NT2/D1 (cell line): ENCODE measurements around the gene TAOK3.

ENCODE experiments used
- DNase-seq: peaks from one replicate; pipeline ENCODE4 v3.0.0-alpha.2; 2011; ENCODE audit warnings: low read depth, low spot score
- H3K27me3 ChIP-seq: 2 replicates; pipeline ENCODE4 v1.6.0; 2011; ENCODE audit warnings: mild to moderate bottlenecking; ENCODE audit not compliant: insufficient read length, insufficient read depth
- H3K36me3 ChIP-seq: 2 replicates; pipeline ENCODE4 v1.6.1; 2011; ENCODE audit warnings: mild to moderate bottlenecking, low read length, mixed read lengths; ENCODE audit not compliant: insufficient read depth, insufficient read length
- H3K4me1 ChIP-seq: 2 replicates; pipeline ENCODE4 v1.5.1; 2011; ENCODE audit not compliant: insufficient read depth, insufficient read length
- H3K4me3 ChIP-seq: 2 replicates; pipeline ENCODE4 v1.5.1; 2011; ENCODE audit warnings: low read depth; ENCODE audit not compliant: insufficient read length
- H3K9ac ChIP-seq: 2 replicates; pipeline ENCODE4 v1.6.0; 2011; ENCODE audit warnings: low read depth; ENCODE audit not compliant: insufficient read length
- H3K9me3 ChIP-seq: 2 replicates; pipeline ENCODE4 v1.5.1; 2011; ENCODE audit warnings: mild to moderate bottlenecking, low read length; ENCODE audit not compliant: insufficient read depth
- SUZ12 ChIP-seq: IDR thresholded peaks from 2 replicates; pipeline ENCODE4 v1.6.1; 2011; ENCODE audit not compliant: insufficient read length, insufficient read depth; ENCODE audit errors: extremely low read depth
- YY1 ChIP-seq: IDR thresholded peaks from 2 replicates; pipeline ENCODE4 v1.6.1; 2011; ENCODE audit not compliant: insufficient read length, insufficient read depth
- ZNF274 ChIP-seq: IDR thresholded peaks from 2 replicates; pipeline ENCODE4 v1.6.1; 2011; ENCODE audit warnings: mild to moderate bottlenecking, low read depth, low read length

TAOK3 gene

DNA sequence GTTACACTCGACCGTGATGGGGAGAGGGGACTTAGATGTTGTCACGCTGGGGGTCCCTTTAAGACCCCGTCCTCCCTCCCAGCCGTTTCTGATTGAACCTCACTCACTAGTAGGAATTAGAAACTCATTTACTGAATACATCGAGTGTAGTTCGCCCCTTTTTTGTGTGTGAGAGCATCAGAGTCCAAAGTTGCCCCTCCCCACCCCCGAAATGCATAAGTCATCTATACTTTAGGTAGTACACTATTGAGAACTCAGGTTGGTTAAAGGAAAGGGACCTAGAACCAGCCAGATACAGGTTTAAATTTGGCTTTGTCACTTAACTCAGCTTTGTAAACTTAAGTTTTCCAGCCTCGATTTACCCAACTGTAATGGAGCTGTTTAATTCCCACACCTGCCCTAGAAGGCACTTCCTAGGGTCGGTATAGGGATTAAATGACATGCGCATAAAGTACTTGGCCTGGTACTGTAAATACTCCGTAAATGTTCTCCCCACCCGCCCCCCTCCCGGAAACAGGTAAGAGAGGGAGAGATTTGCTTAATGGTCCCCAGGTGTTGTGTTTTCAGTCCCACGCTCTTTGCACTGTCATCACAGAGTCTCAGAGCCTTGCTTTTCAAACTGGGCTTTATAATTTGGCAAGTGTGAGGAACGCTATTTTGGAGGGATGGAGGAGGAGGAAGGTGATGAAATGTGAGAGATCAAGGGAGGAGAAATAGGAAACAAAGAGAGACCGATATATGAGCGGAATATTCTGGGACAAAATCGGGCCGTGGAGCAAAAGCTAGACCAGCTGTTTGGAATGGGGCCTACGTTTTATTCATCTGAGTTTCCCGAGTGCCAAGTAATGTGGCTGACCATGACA is 4.5 kb upstream of the TAOK3 start:
- Histone ChIP-seq H3K4me3 (peak overlapping the region; percentile 97), H3K4me1 (peaks cover 3% of the 10 kb centered on the region), H3K9me3 (no peaks in the 10 kb centered on the region), H3K27me3 (peaks cover 5% of the 10 kb centered on the region), H3K36me3 (peaks cover 33% of the 10 kb centered on the region), H3K9ac (peak overlapping the region; percentile 99)
- no peak for DNase-seq
- TF ChIP-seq SUZ12 (no peak), ZNF274 (no peak), YY1 (no peak)

DNA sequence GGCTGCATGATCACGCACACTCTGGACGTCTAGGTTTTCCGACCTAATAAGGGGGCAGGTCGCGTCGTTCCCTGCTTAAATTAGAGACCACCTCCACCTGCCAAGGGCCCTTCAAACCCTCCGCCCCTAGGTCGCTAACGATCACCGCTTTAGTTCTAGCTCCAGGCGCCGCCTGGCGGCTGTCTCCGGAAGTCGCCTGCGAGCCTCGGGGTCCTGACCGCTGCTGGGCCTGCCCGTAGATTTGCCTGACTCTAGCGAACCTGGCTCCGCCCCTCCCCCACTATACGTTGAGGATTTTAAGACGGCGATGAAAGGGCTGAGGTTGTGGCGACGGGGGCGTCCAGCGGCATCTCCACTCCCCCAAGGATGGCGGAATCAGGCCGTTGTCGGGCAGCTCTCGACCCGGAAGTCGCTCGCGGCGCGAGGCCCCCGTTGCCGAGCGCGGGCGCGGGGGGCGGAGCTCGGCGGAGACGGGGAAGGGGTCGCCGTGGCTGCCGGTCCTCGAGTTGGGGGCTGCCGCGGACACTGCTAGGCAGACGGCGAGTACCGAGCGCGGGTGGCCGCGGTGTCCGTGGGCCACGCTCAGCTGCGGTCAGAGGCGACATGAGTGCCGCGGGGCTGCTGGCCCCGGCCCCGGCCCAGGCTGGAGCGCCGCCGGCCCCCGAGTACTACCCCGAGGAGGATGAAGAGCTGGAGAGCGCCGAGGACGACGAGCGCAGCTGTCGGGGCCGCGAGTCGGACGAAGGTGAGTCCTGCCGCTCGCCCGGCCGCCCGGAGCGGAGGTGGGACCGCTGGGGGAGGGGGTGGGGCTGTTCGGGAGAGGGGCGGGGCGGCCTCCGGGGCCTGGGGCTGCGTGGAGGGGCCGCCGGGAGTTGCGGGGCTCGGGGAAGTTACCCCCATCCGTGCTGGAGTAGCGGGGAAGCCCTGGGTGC is 3.6 kb upstream of the TAOK3 start, which contains the start of gene SUDS3:
Gene SUDS3 (plus strand): TSS at position 467 of the 932 bp plus-strand sequence. CDS start 137 bp downstream, at position 604.
- H3K4me1 ChIP-seq: peaks cover 3% of the 10 kb centered on the region
- no peaks in the 10 kb centered on the region for H3K9me3 ChIP-seq
- peaks cover 13% of the 10 kb centered on the region for H3K27me3 ChIP-seq
- peaks cover 24% of the 10 kb centered on the region for H3K36me3 ChIP-seq
- TF ChIP-seq YY1 (no peak), SUZ12 (no peak), ZNF274 (no peak)
- DNase-seq: peak; percentile 70
- H3K4me3 ChIP-seq: peak within 1 kb of the TSS; percentile 97
- H3K9ac ChIP-seq: peak within 1 kb of the TSS; percentile 99

DNA sequence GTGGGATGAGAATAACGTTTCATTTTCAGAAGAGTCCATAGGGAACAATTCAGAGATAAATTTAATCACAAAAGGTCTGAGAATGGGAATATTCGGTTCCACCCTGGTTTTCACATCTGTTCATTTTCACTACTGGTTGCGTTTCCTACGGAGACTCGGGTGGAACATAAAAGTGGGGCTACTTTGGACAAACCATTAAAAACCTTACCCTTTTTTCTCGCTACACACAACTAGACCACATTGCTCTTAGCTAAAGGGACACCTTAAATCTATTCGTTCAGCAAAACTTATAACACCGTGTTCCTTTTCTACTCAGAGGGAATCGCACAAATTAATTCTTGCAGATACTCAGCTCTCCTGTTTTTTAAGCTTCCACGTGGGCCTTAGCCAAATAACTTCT is 2.6 kb upstream of the TAOK3 start:
- Histone ChIP-seq H3K4me1 (peaks cover 3% of the 10 kb centered on the region), H3K9me3 (no peaks in the 10 kb centered on the region), H3K4me3 (no peak overlapping the region), H3K9ac (no peak overlapping the region), H3K36me3 (peaks cover 16% of the 10 kb centered on the region), H3K27me3 (peaks cover 23% of the 10 kb centered on the region)
- no peak for DNase-seq
- TF ChIP-seq ZNF274 (no peak), SUZ12 (no peak), YY1 (no peak)

DNA sequence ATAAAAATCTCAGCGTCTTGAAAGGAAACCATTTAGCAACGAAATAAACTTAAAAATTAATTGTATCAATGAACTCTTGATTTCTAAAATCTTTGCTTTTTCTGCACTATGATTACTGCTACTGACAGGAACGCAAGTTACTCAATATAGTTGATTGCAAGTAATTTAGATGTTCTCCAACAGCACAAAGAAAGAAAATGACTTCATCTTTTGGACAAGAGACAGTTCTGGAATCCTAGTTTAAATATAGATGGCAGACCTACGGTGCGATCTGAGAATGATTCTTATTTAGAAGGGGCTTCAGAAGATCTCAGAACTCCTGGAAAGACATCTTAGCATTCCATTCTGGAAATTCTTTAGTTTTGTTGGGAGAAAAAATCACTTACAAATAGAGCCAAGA is 2.2 kb upstream of the TAOK3 start:
- H3K9me3 ChIP-seq: no peaks in the 10 kb centered on the region
- no peak for DNase-seq
- TF ChIP-seq SUZ12 (no peak), YY1 (no peak), ZNF274 (no peak)
- peaks cover 3% of the 10 kb centered on the region for H3K4me1 ChIP-seq
- peaks cover 27% of the 10 kb centered on the region for H3K27me3 ChIP-seq
- H3K9ac ChIP-seq: no peak overlapping the region
- peaks cover 12% of the 10 kb centered on the region for H3K36me3 ChIP-seq
- no peak overlapping the region for H3K4me3 ChIP-seq

DNA sequence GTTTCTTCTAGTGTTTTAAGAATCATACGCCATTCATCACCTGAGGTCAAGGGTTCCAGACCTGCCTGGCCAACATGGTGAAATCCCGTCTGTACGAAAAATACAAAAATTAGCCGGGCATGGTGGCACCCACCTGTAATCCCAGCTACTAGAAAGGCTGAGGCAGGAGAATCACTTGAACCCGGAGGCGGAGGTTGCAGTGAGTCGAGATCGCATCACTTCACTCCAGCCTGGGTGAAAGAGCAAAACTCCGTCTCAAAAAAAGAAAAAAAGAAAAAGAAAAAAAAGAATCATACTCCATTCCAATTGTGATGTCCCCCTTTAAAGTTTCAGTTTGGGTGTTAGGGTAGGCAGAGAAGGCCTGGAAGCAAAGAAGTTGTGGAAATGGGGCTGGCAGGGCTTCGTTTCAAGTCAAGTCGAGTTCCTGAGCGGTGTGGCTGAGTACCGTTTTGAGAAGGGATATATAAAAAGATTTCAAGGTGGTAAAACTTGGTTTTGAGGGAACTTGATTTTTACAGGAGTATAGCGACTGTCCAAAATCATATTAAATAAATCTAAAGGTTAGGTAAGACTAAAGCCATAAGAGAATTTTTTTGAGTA is 1.5 kb upstream of the TAOK3 start:
- no peaks in the 10 kb centered on the region for H3K9me3 ChIP-seq
- H3K4me3 ChIP-seq: no peak overlapping the region
- H3K9ac ChIP-seq: no peak overlapping the region
- H3K36me3 ChIP-seq: peaks cover 5% of the 10 kb centered on the region
- no peak for TF ChIP-seq SUZ12
- no peak for TF ChIP-seq ZNF274
- TF ChIP-seq YY1: no peak
- H3K4me1 ChIP-seq: peaks cover 3% of the 10 kb centered on the region
- DNase-seq: no peak
- H3K27me3 ChIP-seq: peaks cover 33% of the 10 kb centered on the region

DNA sequence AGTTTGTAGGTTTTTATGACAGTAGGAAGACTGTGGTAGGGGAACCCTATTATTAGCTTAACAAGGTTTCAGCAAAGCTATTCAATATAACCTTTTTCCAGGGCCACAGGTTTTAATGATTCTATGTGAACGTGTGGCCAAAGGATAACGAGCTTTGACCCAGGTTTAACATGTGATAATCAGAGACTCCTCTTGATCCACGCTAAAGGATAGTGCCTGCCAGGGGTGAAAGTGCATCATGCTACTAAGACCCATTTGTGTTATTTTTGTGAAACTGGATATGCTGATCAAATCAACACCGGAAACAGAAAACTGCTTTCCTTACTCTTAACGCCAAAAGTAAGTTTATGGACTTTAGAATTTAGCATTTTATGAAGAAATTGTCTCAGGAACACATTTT is 909 bp upstream of the TAOK3 start:
- DNase-seq: no peak
- H3K9me3 ChIP-seq: no peaks in the 10 kb centered on the region
- H3K27me3 ChIP-seq: peaks cover 33% of the 10 kb centered on the region
- H3K4me3 ChIP-seq: peak overlapping the region; percentile 49
- TF ChIP-seq YY1 (no peak), SUZ12 (no peak), ZNF274 (no peak)
- peaks cover 3% of the 10 kb centered on the region for H3K4me1 ChIP-seq
- peaks cover 3% of the 10 kb centered on the region for H3K36me3 ChIP-seq
- peak overlapping the region; percentile 38 for H3K9ac ChIP-seq
